ENCODE results near the gene P2RX7. TPM values are rescaled to one million over a fixed set of nuclear protein-coding genes. Genes with fewer than 3 reads are reported as not detected.
A peak's percentile ranks its signal among the peaks of the same experiment; 100 is the strongest.

The P2RX7 gene
- total RNA-seq, 1 donor from 2014 or later = 0.47 TPM

GRCh38 chr12:121090586-121091514 lies 41.8 kb upstream of the P2RX7 start:
- H3K27me3 Mint-ChIP-seq (ENCODE audit: low read depth) = peaks cover 17% of the 10 kb centered on the region
- no peaks in the 10 kb centered on the region for H3K9me3 Mint-ChIP-seq (ENCODE audit: low read depth)
- H3K4me1 Mint-ChIP-seq (ENCODE audit: low read depth) = peaks cover 7% of the 10 kb centered on the region
- no peak overlapping the region for H3K27ac Mint-ChIP-seq (ENCODE audit: unreplicated experiment)
- TF ChIP-seq CTCF (IDR thresholded peaks at IDR 0.05) = no peak
- H3K4me3 Mint-ChIP-seq (ENCODE audit: unreplicated experiment) = no peak overlapping the region
- no peaks in the 10 kb centered on the region for H3K36me3 Mint-ChIP-seq (ENCODE audit: low read depth)
- no peak for DNase-seq (ENCODE audit: low spot score)

GRCh38 chr12:121092034-121092433 lies 40.6 kb upstream of the P2RX7 start:
- peaks cover 9% of the 10 kb centered on the region for H3K4me1 Mint-ChIP-seq (ENCODE audit: low read depth)
- H3K27me3 Mint-ChIP-seq (ENCODE audit: low read depth) = peaks cover 19% of the 10 kb centered on the region
- DNase-seq (ENCODE audit: low spot score) = no peak
- no peak for TF ChIP-seq CTCF (IDR thresholded peaks at IDR 0.05)
- no peak overlapping the region for H3K27ac Mint-ChIP-seq (ENCODE audit: unreplicated experiment)
- H3K36me3 Mint-ChIP-seq (ENCODE audit: low read depth) = no peaks in the 10 kb centered on the region
- H3K9me3 Mint-ChIP-seq (ENCODE audit: low read depth) = no peaks in the 10 kb centered on the region
- no peak overlapping the region for H3K4me3 Mint-ChIP-seq (ENCODE audit: unreplicated experiment)

- Mint-ChIP-seq H3K4me1 (ENCODE audit: low read depth) (peaks cover 9% of the 10 kb centered on the region), H3K27me3 (ENCODE audit: low read depth) (peaks cover 15% of the 10 kb centered on the region), H3K36me3 (ENCODE audit: low read depth) (no peaks in the 10 kb centered on the region), H3K9me3 (ENCODE audit: low read depth) (no peaks in the 10 kb centered on the region), H3K4me3 (ENCODE audit: unreplicated experiment) (no peak overlapping the region), H3K27ac (ENCODE audit: unreplicated experiment) (no peak overlapping the region)
- no peak for TF ChIP-seq CTCF (IDR thresholded peaks at IDR 0.05)
- DNase-seq (ENCODE audit: low spot score) = no peak
Observed at GRCh38 chr12:121093487-121093891, 39.2 kb upstream of the P2RX7 start.

GRCh38 chr12:121095544-121096198 lies 37.0 kb upstream of the P2RX7 start:
- Mint-ChIP-seq H3K36me3 (ENCODE audit: low read depth) (peaks cover 4% of the 10 kb centered on the region), H3K4me3 (ENCODE audit: unreplicated experiment) (peak overlapping the region; percentile 94), H3K4me1 (ENCODE audit: low read depth) (peaks cover 9% of the 10 kb centered on the region), H3K27ac (ENCODE audit: unreplicated experiment) (no peak overlapping the region), H3K27me3 (ENCODE audit: low read depth) (peaks cover 15% of the 10 kb centered on the region), H3K9me3 (ENCODE audit: low read depth) (peaks cover 12% of the 10 kb centered on the region)
- no peak for DNase-seq (ENCODE audit: low spot score)
- peak; percentile 92 for TF ChIP-seq CTCF (IDR thresholded peaks at IDR 0.05)

- TF ChIP-seq CTCF (IDR thresholded peaks at IDR 0.05) = peak; percentile 58
- Mint-ChIP-seq H3K9me3 (ENCODE audit: low read depth) (peaks cover 12% of the 10 kb centered on the region), H3K27ac (ENCODE audit: unreplicated experiment) (no peak overlapping the region), H3K4me3 (ENCODE audit: unreplicated experiment) (peak overlapping the region; percentile 94), H3K36me3 (ENCODE audit: low read depth) (peaks cover 4% of the 10 kb centered on the region), H3K27me3 (ENCODE audit: low read depth) (peaks cover 15% of the 10 kb centered on the region), H3K4me1 (ENCODE audit: low read depth) (peaks cover 9% of the 10 kb centered on the region)
- DNase-seq (ENCODE audit: low spot score) = no peak
Observed at GRCh38 chr12:121096199-121096798, 36.4 kb upstream of the P2RX7 start.

Measured in chondrocyte (in vitro differentiated cells).